Body of pancreas (tissue), 4 donors: ENCODE data around the gene E2F6.

Experiments used
- CTCF ChIP-seq, 7 experiments: fragments of 450-650 bp in 4 of 7; fragments of 200-600 bp in 3 of 7; sonication (generic) in 3 of 7; IDR thresholded peaks; one replicate each; pipeline ENCODE4 v1.5.1; 2016 to 2019; ENCODE audit warnings: antibody characterized with exemption in 7 of 7
- POLR2A ChIP-seq, 3 donors: fragments of 450-650 bp; IDR thresholded peaks; one replicate each; pipeline ENCODE4 v1.6.1; 2016; ENCODE audit warnings: antibody characterized with exemption in 3 of 3, mild to moderate bottlenecking in 2 of 3

GRCh38 chr2:11508279-11508678, 42.3 kb upstream of the E2F6 start:
- TF ChIP-seq CTCF (IDR thresholded peaks at IDR 0.05) (no peak), POLR2A (IDR thresholded peaks at IDR 0.05) (no peak)
